Epithelial cell of esophagus (primary cell): Measurements from ENCODE around the gene PPIF.
"Not testable (repeated sequence)": the region's sequence is repeated elsewhere in the genome, so short reads cannot be mapped to it uniquely, and the experiment has no call there.

Experiments
- DNase-seq: peaks from one replicate; pipeline ENCODE4 v3.0.0; 2010; ENCODE audit warnings: low read depth
- H3K4me3 ChIP-seq: 2 replicates; pipeline ENCODE4 v1.5.1; 2011; ENCODE audit warnings: mild to moderate bottlenecking, low read length, control low read depth
- TF ChIP-seq, protein P1 (sequence below): IDR thresholded peaks from 2 replicates; pipeline ENCODE4 v1.5.1; 2011; ENCODE audit warnings: low read depth, mild to moderate bottlenecking, low read length, control low read depth, inconsistent platforms; ENCODE audit not compliant: insufficient read depth; ENCODE audit errors: missing control alignments

PPIF gene

DNA sequence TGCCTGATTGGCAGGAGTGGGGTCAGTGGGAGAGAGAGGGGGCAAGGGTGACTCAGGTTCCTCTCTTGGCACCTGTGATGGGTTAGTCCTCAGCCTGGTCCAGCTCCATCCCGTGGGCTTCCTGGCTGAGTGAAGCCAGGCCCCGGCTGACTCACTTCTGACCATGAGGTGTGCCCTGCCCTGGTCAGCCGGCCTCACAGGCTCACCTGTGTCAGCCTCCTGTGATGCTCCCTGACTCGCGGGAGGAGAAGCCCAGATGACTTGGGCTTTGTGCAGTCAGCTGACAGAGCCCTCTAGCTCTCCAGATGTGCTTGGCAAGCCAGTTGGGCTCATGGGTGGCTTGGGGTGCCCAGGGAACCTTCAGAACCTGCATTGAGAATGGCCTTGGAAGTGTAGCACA lies 16.0 kb upstream of the PPIF start:
- peak; percentile 40 for DNase-seq
- TF ChIP-seq, protein P1, sequence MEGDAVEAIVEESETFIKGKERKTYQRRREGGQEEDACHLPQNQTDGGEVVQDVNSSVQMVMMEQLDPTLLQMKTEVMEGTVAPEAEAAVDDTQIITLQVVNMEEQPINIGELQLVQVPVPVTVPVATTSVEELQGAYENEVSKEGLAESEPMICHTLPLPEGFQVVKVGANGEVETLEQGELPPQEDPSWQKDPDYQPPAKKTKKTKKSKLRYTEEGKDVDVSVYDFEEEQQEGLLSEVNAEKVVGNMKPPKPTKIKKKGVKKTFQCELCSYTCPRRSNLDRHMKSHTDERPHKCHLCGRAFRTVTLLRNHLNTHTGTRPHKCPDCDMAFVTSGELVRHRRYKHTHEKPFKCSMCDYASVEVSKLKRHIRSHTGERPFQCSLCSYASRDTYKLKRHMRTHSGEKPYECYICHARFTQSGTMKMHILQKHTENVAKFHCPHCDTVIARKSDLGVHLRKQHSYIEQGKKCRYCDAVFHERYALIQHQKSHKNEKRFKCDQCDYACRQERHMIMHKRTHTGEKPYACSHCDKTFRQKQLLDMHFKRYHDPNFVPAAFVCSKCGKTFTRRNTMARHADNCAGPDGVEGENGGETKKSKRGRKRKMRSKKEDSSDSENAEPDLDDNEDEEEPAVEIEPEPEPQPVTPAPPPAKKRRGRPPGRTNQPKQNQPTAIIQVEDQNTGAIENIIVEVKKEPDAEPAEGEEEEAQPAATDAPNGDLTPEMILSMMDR: no peak
- no peak overlapping the region for H3K4me3 ChIP-seq

DNA sequence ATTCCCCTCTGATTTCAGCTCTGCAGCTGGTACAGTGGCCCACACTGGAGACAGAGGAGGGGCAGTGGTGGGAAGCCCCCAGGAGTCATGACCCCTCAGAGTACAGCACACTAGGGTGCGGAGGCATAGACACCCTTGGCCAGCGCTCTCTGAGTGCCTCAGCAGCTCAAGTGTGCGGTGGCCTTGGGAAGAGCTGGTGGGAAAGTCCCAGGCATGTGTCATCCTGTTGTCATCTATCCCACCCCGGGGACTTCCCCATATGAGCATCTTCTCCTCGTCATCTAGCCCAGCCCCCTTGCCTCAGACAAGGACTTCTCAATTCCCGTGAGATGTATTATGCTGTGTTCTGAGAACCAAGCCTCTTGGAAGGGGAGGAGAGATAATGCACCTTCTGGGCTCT lies 15.6 kb upstream of the PPIF start:
- TF ChIP-seq, protein P1: no peak

DNA sequence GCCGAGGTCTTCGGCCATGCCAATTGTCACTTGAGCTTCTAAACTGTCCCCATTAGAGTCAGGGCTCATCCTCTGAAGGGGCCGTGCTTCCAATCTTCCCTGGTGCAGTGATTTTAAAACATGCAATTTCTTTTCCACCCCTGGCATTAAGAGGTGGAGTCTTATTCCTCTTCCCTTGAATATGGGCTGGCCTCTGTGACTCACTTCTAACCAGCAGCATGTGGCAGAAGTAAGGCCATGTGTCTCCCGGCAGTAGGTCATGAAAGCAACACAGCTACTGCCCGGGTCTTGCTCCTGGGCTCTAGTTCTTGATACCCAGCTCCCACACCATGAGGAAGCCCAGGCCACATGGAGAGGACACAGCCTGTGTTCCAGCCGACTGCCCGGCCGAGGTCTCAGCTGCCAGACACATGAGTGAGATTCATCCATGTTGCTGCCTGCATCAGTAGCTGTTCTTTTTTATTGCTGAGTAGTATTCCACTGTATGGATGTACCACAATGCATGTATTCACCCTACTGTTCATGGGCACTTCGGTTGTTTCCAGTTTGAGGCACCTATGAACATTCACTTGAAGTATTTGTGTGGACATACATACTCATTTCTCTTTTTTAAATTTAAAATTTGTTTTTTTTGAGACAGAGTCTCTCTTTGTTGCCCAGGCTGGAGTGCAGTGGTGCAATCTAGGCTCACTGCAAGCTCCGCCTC lies 14.5 kb upstream of the PPIF start:
- H3K4me3 ChIP-seq, DNase-seq: not testable (repeated sequence)

More for the DNA sequence above, 15.6 kb upstream of the PPIF start:
- peak; percentile 98 for DNase-seq
- H3K4me3 ChIP-seq: no peak overlapping the region

DNA sequence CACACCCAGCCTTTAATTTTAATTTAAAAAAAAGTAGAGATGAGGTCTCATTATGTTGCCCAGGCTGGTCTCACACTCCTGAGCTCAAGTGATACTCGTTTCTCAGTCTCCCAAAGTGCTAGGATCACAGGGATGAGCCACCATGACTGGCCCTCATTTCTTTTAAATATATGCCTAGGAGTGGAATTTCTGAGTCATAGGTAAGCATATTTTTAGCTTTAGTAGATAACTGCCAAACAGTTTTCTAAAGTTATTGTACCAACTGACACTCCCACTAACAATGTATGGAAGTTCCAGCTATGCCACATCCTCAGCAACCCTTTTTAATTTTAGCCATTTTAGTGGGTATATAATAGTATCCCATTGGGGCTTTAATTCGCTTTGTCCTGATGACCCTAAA lies 13.8 kb upstream of the PPIF start:
- H3K4me3 ChIP-seq: no peak overlapping the region
- DNase-seq: peak; percentile 92
- TF ChIP-seq, protein P1: no peak

- TF ChIP-seq, protein P1: no peak
- no peak for DNase-seq
- no peak overlapping the region for H3K4me3 ChIP-seq
Measured at GRCh38 chr10:79334573-79334972, 12.7 kb upstream of the PPIF start.

- H3K4me3 ChIP-seq: no peak overlapping the region
- TF ChIP-seq, protein P1: no peak
- no peak for DNase-seq
Measured at GRCh38 chr10:79335094-79335469, 12.2 kb upstream of the PPIF start.

GRCh38 chr10:79335470-79336235 lies 11.6 kb upstream of the PPIF start:
- DNase-seq: no peak
- TF ChIP-seq, protein P1: no peak
- H3K4me3 ChIP-seq: no peak overlapping the region
